ENCODE results near the gene SLC7A10. TPM values are rescaled to one million over a fixed set of nuclear protein-coding genes. Genes with fewer than 3 reads are reported as not detected.

Gene SLC7A10
- total RNA-seq, 1 donor from 2014 or later, result not detected

DNA sequence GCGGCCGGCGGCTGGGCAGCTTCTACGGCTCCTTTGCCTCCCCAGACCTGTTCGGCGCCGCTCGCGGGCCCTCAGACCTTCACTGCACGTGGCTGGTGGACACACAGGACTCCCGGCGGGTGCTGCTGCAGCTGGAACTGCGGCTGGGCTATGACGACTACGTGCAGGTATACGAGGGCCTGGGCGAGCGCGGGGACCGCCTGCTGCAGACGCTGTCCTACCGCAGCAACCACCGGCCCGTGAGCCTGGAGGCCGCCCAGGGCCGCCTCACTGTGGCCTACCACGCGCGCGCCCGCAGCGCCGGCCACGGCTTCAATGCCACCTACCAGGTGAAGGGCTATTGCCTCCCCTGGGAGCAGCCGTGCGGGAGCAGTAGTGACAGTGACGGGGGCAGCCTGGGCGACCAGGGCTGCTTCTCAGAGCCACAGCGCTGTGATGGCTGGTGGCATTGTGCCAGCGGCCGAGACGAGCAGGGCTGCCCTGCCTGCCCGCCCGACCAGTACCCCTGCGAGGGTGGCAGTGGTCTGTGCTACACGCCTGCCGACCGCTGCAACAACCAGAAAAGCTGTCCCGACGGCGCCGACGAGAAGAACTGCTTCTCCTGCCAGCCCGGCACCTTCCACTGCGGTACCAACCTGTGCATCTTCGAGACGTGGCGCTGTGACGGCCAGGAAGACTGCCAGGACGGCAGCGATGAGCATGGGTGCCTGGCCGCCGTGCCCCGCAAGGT lies 20.0 kb downstream of the SLC7A10 start:
- TF ChIP-seq, protein P1, sequence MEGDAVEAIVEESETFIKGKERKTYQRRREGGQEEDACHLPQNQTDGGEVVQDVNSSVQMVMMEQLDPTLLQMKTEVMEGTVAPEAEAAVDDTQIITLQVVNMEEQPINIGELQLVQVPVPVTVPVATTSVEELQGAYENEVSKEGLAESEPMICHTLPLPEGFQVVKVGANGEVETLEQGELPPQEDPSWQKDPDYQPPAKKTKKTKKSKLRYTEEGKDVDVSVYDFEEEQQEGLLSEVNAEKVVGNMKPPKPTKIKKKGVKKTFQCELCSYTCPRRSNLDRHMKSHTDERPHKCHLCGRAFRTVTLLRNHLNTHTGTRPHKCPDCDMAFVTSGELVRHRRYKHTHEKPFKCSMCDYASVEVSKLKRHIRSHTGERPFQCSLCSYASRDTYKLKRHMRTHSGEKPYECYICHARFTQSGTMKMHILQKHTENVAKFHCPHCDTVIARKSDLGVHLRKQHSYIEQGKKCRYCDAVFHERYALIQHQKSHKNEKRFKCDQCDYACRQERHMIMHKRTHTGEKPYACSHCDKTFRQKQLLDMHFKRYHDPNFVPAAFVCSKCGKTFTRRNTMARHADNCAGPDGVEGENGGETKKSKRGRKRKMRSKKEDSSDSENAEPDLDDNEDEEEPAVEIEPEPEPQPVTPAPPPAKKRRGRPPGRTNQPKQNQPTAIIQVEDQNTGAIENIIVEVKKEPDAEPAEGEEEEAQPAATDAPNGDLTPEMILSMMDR (IDR thresholded peaks at IDR 0.05; ENCODE audit: insufficient read depth, low read length, poor library complexity, severe bottlenecking), result no peak
- Histone ChIP-seq H3K36me3 (ENCODE audit: control insufficient read depth, insufficient read depth, low read length) (no peaks in the 10 kb centered on the region), H3K4me3 (ENCODE audit: low read depth, low read length) (no peak overlapping the region), H3K27me3 (ENCODE audit: control insufficient read depth, insufficient read depth, low read length) (no peaks in the 10 kb centered on the region)
- DNase-seq (ENCODE audit: low read depth), result no peak

DNA sequence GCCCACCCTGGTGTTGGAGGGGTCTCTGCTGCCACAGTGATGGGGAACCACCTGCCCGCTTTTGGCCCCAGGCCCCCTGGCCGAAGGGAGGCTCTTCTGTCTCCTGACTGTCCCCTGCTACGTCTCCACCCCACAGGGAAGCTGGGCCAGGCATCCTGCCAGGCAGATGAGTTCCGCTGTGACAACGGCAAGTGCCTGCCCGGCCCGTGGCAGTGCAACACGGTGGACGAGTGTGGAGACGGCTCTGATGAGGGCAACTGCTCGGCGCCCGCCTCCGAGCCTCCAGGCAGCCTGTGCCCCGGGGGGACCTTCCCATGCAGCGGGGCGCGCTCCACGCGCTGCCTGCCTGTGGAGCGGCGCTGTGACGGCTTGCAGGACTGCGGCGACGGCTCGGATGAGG lies 20.5 kb downstream of the SLC7A10 start:
- Histone ChIP-seq H3K4me3 (ENCODE audit: low read depth, low read length) (no peak overlapping the region), H3K36me3 (ENCODE audit: control insufficient read depth, insufficient read depth, low read length) (no peaks in the 10 kb centered on the region), H3K27me3 (ENCODE audit: control insufficient read depth, insufficient read depth, low read length) (no peaks in the 10 kb centered on the region)
- TF ChIP-seq, protein P1 (IDR thresholded peaks at IDR 0.05; ENCODE audit: insufficient read depth, low read length, poor library complexity, severe bottlenecking), result no peak
- no peak for DNase-seq (ENCODE audit: low read depth)

DNA sequence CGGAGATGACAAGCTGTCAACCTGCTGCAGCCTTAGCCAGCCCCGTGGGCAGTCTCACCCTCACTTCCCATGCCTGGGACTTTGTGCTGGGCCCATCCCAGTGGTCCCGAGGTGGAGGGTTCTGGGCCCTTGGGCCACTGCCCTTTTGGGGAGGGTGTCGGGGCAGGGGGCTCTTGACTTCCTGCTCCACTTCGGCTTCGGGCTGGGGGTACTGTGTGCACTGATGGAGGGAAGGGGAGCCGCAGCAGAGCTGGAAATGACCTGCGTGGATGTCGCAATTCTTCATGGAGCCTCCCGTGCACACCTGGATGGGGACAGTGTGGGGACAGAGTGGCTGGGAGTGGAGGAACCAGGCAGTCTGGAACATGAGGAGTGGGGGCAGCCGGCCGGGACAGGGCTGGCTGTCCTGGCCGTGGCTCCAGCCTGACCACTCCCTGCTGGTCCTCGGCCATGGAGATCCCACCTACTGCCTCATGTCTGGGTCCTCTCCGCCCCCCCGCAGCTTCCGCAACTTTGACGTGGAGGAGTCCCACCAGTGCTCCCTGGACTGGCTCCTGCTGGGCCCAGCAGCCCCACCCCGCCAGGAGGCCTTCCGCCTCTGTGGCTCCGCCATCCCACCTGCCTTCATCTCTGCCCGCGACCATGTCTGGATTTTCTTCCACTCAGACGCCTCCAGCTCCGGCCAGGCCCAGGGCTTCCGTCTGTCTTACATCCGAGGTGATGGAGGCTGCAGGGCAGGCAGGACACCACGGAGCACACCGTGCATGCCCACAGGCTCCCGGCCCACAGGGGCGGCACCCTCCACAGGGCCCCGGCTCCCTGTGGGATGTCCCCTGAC lies 21.3 kb downstream of the SLC7A10 start:
- no peaks in the 10 kb centered on the region for H3K36me3 ChIP-seq (ENCODE audit: control insufficient read depth, insufficient read depth, low read length)
- TF ChIP-seq, protein P1 (IDR thresholded peaks at IDR 0.05; ENCODE audit: insufficient read depth, low read length, poor library complexity, severe bottlenecking), result no peak

DNA sequence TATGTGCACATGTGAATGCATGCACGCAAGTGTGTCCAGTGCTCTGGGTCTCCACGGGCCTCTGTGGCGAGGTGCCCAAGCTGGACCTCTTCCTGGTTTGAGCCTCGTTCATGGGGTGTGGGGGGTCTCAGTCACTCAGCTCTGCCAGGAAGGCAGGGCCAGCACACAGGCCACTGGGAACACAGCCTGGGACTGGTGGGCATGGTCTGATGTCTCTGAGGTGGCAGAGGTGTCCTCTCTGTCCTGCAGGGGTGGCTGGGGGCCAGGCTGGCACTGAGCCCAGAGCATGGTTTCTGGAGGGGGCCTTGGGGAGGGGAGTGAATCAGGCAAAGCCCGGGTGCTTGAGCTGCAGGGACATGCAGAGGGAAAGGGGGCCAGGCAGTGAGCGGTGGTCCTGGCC lies 22.1 kb downstream of the SLC7A10 start:
- no peak overlapping the region for H3K4me3 ChIP-seq (ENCODE audit: low read depth, low read length)
- no peaks in the 10 kb centered on the region for H3K27me3 ChIP-seq (ENCODE audit: control insufficient read depth, insufficient read depth, low read length)
- no peak for DNase-seq (ENCODE audit: low read depth)
- H3K36me3 ChIP-seq (ENCODE audit: control insufficient read depth, insufficient read depth, low read length), result no peaks in the 10 kb centered on the region
- TF ChIP-seq, protein P1 (IDR thresholded peaks at IDR 0.05; ENCODE audit: insufficient read depth, low read length, poor library complexity, severe bottlenecking), result no peak

More for the DNA sequence above, 21.3 kb downstream of the SLC7A10 start:
- H3K4me3 ChIP-seq (ENCODE audit: low read depth, low read length), result no peak overlapping the region
- no peak for DNase-seq (ENCODE audit: low read depth)
- no peaks in the 10 kb centered on the region for H3K27me3 ChIP-seq (ENCODE audit: control insufficient read depth, insufficient read depth, low read length)

DNA sequence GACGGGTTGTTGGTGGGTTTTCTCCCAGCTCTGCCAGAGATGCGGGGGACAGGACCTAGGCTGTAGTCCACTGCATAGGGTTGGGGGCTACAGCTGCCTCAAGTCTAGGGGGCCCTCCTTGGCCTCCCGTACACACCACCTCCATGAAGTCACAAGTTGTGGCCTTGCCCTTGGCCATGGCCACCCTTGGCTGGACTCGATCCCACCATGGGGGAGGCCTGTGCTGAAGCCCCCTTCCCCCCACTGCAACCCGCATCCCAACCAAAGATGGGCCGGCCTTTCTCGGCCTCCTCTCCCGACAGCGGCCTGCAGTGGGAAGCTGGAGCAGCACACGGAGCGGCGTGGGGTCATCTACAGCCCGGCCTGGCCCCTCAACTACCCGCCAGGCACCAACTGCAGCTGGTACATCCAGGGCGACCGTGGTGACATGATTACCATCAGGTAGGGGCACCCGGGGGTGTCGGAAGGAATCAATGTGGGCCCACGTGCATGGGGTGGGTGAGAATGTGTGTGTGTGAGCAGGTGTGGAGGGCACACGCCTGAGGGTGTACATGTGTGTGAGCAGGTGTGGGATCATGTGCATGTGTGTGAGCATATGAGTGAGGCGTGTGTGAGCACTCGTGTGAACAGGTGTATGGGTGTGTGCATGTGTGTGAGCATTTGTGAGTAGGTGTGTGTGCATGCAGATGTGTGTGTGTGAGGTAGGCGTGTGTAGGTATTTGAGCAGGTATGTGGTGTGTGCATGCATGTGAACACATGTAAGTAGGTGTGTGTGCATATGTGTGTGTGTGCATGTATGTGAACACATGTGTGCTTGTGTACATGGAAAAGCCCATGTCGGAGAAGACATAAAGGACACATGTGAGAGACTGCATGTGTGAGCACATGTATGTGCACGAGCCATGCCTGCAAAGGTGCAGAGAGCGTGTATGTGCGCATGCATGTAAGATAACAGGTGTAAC lies 22.8 kb downstream of the SLC7A10 start:
- Histone ChIP-seq H3K27me3 (ENCODE audit: control insufficient read depth, insufficient read depth, low read length) (no peaks in the 10 kb centered on the region), H3K4me3 (ENCODE audit: low read depth, low read length) (no peak overlapping the region), H3K36me3 (ENCODE audit: control insufficient read depth, insufficient read depth, low read length) (no peaks in the 10 kb centered on the region)
- TF ChIP-seq, protein P1 (IDR thresholded peaks at IDR 0.05; ENCODE audit: insufficient read depth, low read length, poor library complexity, severe bottlenecking), result no peak
- DNase-seq (ENCODE audit: low read depth), result no peak

All from kidney epithelial cell (primary cell).